ENCODE data around the gene TTLL9. TPM values are rescaled to one million over a fixed set of nuclear protein-coding genes. Genes with fewer than 3 reads are reported as not detected.

Gene TTLL9
- total RNA-seq, 1 donor from 2014 or later: 0.24 TPM

- H3K4me1 Mint-ChIP-seq (ENCODE audit: unreplicated experiment): peaks cover 11% of the 10 kb centered on the region
- DNase-seq (ENCODE audit: extremely low spot score, unreplicated experiment): no peak
- no peak overlapping the region for H3K27ac Mint-ChIP-seq (ENCODE audit: unreplicated experiment)
- TF ChIP-seq CTCF (IDR thresholded peaks at IDR 0.05): no peak
- no peak overlapping the region for H3K4me3 Mint-ChIP-seq (ENCODE audit: unreplicated experiment)
- H3K9me3 Mint-ChIP-seq (ENCODE audit: unreplicated experiment): no peaks in the 10 kb centered on the region
- peaks cover 36% of the 10 kb centered on the region for H3K27me3 Mint-ChIP-seq (ENCODE audit: unreplicated experiment)
- no peaks in the 10 kb centered on the region for H3K36me3 Mint-ChIP-seq (ENCODE audit: unreplicated experiment)
Measured at GRCh38 chr20:31859266-31859997, 11.0 kb upstream of the TTLL9 start.

GRCh38 chr20:31859998-31860380, 10.4 kb upstream of the TTLL9 start:
- DNase-seq (ENCODE audit: extremely low spot score, unreplicated experiment): no peak
- no peak overlapping the region for H3K4me3 Mint-ChIP-seq (ENCODE audit: unreplicated experiment)
- H3K9me3 Mint-ChIP-seq (ENCODE audit: unreplicated experiment): no peaks in the 10 kb centered on the region
- no peak for TF ChIP-seq CTCF (IDR thresholded peaks at IDR 0.05)
- no peak overlapping the region for H3K27ac Mint-ChIP-seq (ENCODE audit: unreplicated experiment)
- H3K4me1 Mint-ChIP-seq (ENCODE audit: unreplicated experiment): peaks cover 11% of the 10 kb centered on the region
- no peaks in the 10 kb centered on the region for H3K36me3 Mint-ChIP-seq (ENCODE audit: unreplicated experiment)
- peaks cover 36% of the 10 kb centered on the region for H3K27me3 Mint-ChIP-seq (ENCODE audit: unreplicated experiment)

GRCh38 chr20:31860390-31861134, 9.9 kb upstream of the TTLL9 start:
- Mint-ChIP-seq H3K36me3 (ENCODE audit: unreplicated experiment) (no peaks in the 10 kb centered on the region), H3K4me3 (ENCODE audit: unreplicated experiment) (peak overlapping the region; percentile 40), H3K4me1 (ENCODE audit: unreplicated experiment) (peaks cover 11% of the 10 kb centered on the region), H3K27ac (ENCODE audit: unreplicated experiment) (no peak overlapping the region), H3K9me3 (ENCODE audit: unreplicated experiment) (no peaks in the 10 kb centered on the region), H3K27me3 (ENCODE audit: unreplicated experiment) (peaks cover 36% of the 10 kb centered on the region)
- no peak for TF ChIP-seq CTCF (IDR thresholded peaks at IDR 0.05)
- no peak for DNase-seq (ENCODE audit: extremely low spot score, unreplicated experiment)

- DNase-seq (ENCODE audit: extremely low spot score, unreplicated experiment): no peak
- no peak for TF ChIP-seq CTCF (IDR thresholded peaks at IDR 0.05)
- peak overlapping the region; percentile 40 for H3K4me3 Mint-ChIP-seq (ENCODE audit: unreplicated experiment)
- peaks cover 11% of the 10 kb centered on the region for H3K4me1 Mint-ChIP-seq (ENCODE audit: unreplicated experiment)
- no peak overlapping the region for H3K27ac Mint-ChIP-seq (ENCODE audit: unreplicated experiment)
- no peaks in the 10 kb centered on the region for H3K36me3 Mint-ChIP-seq (ENCODE audit: unreplicated experiment)
- H3K9me3 Mint-ChIP-seq (ENCODE audit: unreplicated experiment): no peaks in the 10 kb centered on the region
- peaks cover 36% of the 10 kb centered on the region for H3K27me3 Mint-ChIP-seq (ENCODE audit: unreplicated experiment)
Measured at GRCh38 chr20:31861135-31861384, 9.4 kb upstream of the TTLL9 start.

GRCh38 chr20:31861385-31862156, 8.9 kb upstream of the TTLL9 start:
- H3K27ac Mint-ChIP-seq (ENCODE audit: unreplicated experiment): no peak overlapping the region

More at GRCh38 chr20:31861385-31862156, 8.9 kb upstream of the TTLL9 start:
- TF ChIP-seq CTCF (IDR thresholded peaks at IDR 0.05): no peak
- Mint-ChIP-seq H3K4me3 (ENCODE audit: unreplicated experiment) (peak overlapping the region; percentile 72), H3K36me3 (ENCODE audit: unreplicated experiment) (no peaks in the 10 kb centered on the region), H3K9me3 (ENCODE audit: unreplicated experiment) (no peaks in the 10 kb centered on the region), H3K27me3 (ENCODE audit: unreplicated experiment) (peaks cover 36% of the 10 kb centered on the region), H3K4me1 (ENCODE audit: unreplicated experiment) (peaks cover 11% of the 10 kb centered on the region)
- DNase-seq (ENCODE audit: extremely low spot score, unreplicated experiment): no peak
